NCI-H69 (cell line): ENCODE results near the gene FGD2.
"Not testable (repeated sequence)": the region's sequence is repeated elsewhere in the genome, so short reads cannot be mapped to it uniquely, and the experiment has no call there.

Experiments used
- DNase-seq: peaks from one replicate; lab custom pipeline; 2025; lab: John Stamatoyannopoulos, UW

The FGD2 gene

GRCh38 chr6:36971921-36972673 lies 33.4 kb upstream of the FGD2 start:
- no peak for DNase-seq

DNA sequence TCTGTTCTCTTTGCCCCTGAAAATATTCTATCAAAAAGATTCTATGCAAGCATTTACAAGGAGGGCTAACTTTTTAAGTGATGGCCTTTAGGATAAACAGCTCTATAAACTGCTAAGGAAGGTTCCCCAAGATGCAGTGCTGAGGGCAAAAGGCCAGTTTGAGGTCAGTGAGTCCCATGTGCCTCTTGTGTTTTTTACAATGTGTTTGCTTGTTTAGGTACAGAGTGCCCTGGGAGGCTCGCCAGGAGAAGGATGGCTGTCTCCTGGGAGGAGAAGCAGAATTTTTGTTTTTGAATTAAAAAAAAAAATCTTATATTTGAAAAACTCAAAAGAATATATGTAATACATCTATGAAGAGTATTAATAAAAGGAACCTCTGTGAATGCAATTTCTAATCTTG lies 32.3 kb upstream of the FGD2 start:
- DNase-seq, result no peak

DNA sequence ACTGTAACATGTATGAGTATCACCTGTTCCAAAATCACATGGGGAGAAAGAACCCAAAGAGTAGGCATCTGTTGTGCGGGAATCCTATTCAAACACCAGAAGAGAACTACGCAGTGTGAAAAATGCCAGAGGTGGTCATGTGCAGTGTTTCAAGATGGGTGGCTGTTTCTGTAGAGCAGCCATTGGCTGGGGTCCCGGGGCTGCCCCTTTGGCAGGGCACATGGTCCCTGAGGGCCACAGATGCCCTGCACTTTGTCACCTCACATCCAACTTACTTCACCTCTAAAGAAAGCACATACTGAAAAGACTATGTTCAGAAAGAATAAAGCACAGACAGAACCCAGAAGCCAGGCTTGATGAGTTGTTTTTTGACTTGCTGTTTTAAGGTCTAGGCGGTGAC lies 31.8 kb upstream of the FGD2 start:
- no peak for DNase-seq

- no peak for DNase-seq
These were observed 30.0 kb upstream of the FGD2 start for GRCh38 chr6:36975231-36976006.

- no peak for DNase-seq
These were observed 29.5 kb upstream of the FGD2 start for GRCh38 chr6:36976007-36976264.

DNA sequence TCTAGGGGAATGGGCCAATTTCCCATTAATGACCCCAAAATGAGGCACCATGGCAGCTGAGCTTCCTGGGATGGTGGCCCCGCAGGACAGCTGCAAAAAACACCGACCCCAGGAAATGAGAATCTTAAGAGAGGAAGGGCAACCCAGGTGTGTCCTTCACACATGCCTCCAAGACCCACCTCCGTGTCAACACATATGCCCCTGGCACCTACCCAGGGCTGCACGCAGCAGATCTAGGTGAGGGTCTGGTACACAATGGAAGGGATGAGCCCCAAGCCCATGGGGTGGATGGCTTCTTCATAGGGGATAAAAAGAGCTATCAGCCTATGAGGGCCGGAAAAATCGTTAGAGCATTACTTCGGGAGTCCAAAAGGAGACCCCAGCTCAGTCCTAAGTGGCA lies 28.9 kb upstream of the FGD2 start:
- DNase-seq, result no peak

GRCh38 chr6:36976931-36977330 lies 28.5 kb upstream of the FGD2 start:
- no peak for DNase-seq

DNA sequence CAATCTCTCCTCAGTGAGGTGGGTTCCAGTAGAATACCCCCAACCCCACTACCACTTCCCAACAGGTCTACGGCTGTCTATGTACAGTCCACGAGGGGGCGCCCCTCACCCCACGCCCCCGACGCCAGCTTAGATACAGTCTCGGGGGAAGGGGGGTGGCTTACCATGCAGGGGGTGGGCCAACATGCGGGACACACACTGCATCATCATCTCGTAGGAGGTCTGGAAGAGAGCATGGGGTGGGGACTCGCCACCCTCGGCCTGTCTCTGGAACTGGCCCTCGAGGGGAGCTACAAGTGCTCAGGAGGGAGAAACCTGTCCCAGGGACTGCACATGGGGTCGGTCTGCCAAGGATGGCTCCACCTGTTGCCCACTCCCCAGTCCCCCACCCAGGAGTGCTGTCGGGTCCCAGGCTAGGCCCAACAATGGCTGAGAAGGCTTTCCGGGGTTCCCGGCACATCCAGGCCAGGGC lies 27.9 kb upstream of the FGD2 start:
- DNase-seq, result no peak

DNA sequence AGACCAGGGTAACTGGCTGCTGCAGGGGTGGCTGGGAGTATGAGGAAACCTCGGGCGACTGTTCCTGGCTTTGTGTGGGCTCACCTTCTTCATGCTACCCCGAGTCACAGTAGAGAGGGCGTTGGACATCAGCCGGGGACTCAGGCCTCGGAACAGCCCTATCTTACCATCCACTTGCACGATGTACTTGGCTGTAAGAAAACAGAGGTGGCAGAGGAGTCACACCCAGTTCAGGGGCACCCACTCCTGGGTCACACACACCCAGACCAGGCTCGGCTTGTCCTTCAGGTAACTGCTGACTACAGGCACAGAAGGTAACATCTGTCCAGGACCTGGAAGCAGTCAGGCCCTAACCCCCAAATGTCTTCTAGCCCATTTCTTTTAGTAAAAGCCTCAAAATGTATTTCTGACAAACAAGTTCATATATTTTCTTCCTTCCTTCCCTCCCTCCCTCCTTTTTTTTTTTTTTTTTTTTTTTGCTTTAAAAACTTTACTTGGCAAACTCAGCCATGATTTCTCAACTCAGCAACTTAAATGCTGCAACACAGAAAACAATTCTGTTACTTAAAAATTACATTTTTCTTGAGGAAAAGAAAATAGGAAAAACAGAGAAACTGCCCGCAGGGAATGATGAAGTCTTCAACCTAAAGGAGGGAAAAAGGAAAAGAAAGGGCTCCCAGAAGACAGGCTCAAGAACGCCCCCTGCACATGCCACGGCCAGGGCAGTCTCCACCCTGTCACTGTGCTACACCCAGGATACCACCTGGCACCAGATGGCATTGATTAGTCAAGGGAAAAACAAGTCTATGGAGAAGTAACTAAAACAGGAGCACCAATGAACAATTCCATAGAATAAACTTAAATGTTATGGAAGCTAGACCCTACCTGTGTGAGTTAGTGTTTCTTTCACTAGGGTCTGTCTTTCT lies 26.8 kb upstream of the FGD2 start:
- no peak for DNase-seq

- DNase-seq, result peak; percentile 94
These were observed 26.1 kb upstream of the FGD2 start for GRCh38 chr6:36979347-36979742.

- no peak for DNase-seq
These were observed 25.3 kb upstream of the FGD2 start for GRCh38 chr6:36980129-36980528.

- DNase-seq, result peak; percentile 79
These were observed 24.4 kb upstream of the FGD2 start for GRCh38 chr6:36980876-36981619.

- DNase-seq, result no peak
These were observed 21.9 kb upstream of the FGD2 start for GRCh38 chr6:36983538-36983937.

- peak; percentile 64 for DNase-seq
These were observed 20.7 kb upstream of the FGD2 start for GRCh38 chr6:36984581-36985416.

- DNase-seq, result peak; percentile 47
These were observed 20.0 kb upstream of the FGD2 start for GRCh38 chr6:36985417-36985807.

DNA sequence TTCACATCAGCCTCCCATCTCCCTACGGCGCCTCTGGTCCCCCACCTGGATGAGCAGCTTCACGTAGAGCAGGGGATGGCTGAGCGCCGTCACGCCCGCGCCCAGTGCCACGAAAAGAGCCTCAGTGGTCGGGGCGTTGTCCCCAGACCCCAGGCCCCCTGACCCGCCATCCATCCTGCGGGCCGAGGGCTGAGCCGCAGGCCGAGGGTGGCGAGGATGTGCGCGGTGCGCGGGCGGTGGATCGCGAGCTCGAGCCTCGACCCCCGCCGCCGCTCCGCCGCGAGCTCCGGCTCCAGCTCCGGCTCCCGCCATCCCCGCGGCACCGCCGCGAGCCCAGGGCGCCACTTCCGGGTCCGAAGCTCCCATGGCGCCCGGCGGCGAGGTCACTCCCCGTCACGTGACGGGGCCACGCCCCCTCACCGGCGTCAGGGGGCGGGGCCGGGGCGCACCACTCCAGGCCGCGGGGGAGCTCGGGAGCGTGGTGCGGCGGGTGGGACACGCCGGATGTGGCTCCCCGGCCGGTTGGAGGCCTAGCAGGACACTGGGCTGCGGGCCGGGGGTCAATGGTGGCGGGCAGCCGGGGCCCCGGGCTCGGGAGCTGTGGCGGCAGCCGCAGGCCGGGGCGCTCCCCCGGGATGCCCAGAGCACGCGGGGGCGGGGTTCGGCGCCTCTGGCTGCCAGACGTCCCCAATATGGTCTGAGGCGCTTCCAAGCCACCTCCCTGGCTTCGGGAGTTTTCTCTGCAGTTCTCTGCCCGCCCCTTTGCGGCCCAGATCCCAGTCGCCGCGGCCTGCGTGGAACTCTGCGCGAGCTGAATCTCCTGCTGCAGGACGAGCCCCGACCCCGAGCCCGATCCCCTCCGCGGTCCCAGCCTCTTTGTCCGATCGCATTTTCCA lies 19.4 kb upstream of the FGD2 start, which contains the start of gene MTCH1:
TSS of gene MTCH1 (minus strand) at position 389 of the 896 bp plus-strand sequence. CDS start at position 366, 23 bp downstream.
- DNase-seq, result peak; percentile 97

GRCh38 chr6:36986704-36987047 lies 18.8 kb upstream of the FGD2 start:
- no peak for DNase-seq

DNA sequence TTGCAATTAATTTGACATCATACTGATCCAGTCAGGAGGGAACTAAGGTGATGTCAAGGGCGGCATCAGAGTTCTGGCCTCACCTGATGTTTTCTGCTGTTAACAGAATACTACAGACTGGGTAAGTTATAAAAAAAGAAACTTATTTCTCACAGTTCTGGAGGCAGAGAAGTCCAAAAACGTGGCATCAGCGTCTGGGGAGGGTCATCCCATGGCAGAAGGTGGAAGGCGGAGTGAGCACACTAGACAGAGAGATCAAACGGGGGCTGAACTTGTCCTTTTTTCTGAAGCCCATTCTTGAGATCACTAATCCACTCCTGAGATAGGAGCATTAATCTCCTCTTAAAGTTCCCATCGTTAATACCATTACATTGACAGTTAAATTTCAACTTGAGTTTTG lies 16.2 kb upstream of the FGD2 start:
- no peak for DNase-seq

DNA sequence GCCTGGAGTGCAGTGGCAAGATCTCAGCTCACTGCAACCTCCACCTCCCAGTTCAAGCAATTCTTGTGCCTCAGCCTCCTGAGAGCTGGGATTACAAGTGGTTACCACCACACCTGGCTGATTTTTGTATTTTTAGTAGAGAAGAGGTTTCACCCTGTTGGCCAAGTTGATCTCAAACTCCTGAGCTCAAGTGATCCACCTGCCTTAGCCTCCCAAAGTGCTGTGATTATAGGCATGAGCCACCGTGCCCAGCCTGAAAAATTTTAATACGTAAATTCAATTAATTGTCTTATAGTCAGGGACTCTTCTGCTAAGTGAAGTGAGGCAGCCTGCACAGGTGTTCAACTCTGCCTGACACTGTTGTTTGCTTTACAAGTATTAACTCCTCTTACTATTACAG lies 15.1 kb upstream of the FGD2 start:
- DNase-seq, result not testable (repeated sequence)
